GM19467 (cell line): ENCODE measurements around the gene CKAP5.

ENCODE experiments used
- ATAC-seq: cut with Tn5 transposase; IDR thresholded peaks from one replicate; pipeline ENCODE4 v1.9.1; 2021; ENCODE audit warnings: mild to moderate bottlenecking, moderate library complexity; ENCODE audit not compliant: unreplicated experiment

CKAP5 gene

DNA sequence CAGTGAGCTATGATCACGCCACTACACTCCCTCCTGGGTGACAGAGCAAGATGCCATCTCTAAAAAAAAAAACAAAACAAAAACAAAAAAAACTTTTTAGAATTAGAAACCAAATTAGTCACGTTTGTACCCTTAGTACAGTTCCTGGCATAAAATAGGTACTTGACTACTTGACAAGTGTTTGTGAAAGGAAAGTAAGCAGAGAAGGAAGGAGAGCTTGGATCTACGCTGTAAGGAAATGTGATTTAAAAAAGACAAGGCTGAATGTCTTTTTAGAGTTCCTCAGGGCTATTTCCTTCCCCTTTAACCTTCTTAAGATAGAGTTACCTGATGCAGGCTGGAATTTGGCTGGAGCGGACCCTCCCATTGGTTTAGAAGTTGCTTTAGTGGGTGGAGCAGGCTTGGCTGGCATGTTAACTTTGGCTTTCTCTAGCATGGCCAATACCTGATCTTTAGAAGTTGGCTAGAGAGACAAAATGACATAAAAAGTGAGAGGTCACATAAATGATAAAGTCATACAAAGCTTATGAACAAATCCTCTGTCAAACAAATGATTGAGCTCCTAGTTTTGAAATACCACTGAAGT lies 76.4 kb downstream of the CKAP5 start:
- no peak for ATAC-seq

DNA sequence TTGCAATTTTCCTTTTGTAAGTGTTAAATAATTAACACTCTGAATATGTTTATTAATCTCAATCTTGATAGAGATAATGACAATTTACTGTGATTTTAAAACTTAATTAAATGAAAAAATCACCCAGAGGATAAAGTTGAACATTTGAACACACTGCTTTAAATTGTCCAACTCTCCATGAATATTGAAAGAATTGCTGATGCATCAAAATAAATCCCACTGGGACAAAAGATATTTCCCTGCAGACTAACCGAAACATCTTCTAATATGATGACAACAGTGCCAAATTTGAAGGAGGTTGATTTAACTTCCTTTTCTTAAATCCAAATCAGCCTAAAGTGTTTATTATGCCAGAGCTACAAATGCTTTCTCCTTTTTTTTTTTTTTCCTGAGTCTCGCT lies 79.4 kb downstream of the CKAP5 start:
- ATAC-seq, result no peak

DNA sequence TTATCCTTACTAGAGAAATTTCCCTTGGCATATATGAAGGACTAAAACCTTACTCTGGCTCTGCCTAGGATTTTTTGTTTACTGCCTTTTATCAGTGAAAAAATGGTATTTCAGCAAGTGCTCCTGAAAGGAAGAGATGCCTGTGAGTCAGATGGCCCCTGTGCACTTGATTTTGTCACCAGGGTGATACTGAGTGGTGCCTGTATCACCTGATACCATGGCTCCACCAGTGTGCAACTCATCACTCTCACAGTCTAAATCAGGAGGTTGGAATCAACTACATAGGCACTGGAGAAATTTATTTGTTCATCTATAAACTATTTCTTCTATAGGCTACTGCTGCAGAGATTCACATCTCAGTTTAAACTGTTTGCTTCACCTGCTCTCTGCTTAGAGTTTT lies 83.8 kb downstream of the CKAP5 start:
- no peak for ATAC-seq

DNA sequence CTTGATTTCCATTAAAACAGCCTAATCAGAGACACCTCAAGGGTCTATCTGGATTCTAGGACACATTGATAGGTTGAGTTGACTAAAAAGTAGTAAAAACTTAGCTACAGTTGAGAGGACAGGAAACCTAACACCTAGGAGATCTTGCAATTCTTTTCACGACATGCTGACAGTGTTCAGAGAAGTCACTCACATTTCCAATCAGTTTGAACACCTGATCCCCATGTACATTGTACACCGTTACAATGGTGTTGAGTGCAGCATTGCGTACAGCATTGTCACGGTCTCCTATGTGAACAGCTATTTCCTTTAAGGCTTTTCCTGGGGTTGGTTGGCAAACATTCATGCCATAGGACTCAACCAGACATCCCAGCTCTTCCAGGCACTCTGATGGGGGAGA lies 84.3 kb downstream of the CKAP5 start:
- no peak for ATAC-seq

DNA sequence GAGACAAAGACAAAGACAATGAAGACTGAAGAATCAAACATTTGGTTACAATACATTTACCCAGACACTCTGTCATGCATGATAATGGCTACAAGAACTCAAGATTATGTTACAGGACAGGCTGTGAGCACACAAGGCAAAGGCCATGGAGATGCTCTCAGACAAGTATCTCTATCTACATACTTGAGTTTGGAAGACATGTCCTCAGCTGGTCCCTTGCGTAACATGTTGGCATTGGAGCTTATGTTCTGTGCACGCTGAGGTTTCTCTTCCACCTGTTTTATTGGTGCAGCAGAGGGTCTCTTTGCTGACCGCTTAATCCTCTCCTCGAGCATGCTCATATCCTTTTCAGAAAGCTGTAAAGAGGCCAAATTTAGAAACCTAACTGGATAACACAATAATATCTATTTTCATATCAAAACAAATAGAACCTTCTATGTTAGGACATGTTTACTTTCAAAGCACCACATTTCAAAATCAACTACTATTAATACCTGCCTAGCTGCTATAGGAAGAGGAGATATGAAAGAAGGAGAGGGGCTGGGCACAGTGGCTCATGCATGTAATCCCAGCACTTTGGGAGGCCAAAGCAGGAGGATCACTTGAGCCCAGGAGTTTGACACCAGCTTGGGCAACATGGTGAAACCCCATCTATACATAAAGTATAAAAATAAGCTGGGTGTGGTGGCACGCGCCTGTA lies 85.5 kb downstream of the CKAP5 start:
- no peak for ATAC-seq

DNA sequence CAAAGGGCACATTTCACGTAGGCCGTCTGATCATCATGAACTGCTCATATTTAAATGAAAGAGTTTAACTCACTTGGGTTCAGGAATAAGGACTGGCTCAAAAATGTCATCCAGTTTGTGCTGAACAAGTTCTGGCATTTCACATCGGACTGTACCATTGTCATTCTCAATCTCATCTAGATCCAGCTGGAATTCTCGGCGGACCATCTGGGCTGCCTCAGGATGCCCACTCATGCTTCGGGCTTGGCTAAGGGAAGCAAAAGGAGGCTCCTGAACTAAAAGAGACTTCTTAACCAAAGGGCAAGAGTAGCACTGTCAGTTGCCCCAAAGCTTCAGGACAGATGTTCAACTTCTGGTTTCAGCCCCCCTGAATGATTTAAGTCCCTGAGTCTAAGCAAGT lies 86.9 kb downstream of the CKAP5 start:
- ATAC-seq, result no peak

GRCh38 chr11:46755962-46756361 lies 90.1 kb downstream of the CKAP5 start:
- ATAC-seq, result no peak

DNA sequence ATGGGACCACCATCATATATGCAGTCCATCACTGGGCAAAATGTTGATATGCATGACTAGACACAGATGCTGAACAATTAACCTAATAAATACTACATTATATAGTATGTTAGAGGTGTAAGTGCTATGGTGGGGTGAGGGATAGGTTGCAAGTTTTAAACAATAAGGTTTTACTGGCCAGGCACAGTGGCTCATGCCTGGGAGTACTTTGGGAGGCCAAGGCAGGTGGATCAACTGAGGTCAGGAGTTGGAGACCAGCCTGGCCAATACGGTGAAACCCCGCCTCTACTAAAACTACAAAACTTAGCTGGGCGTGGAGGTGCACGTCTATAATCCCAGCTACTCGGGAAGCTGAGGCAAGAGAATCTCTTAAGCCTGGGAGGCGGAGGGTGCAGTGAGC lies 98.9 kb downstream of the CKAP5 start:
- ATAC-seq, result no peak

- ATAC-seq, result no peak
Measured at GRCh38 chr11:46745995-46746394, 100.1 kb downstream of the CKAP5 start.

DNA sequence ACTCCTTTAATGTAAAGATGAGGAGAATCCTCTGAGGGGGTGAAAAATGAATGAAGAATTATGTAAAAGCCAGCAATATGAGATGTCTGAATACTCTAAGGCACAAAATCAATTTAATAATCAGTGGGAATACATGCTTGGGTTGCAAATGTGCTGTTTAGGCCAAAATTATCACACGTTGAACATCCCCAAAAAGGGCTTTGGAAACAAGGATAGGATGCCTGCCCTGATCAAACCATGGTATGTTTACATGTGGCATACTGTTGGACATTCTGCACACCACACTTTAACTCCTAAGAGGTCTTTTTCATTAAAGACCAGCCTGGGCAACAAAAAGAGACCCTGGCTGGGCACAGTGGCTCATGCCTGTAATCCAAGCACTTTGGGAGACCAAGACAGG lies 100.8 kb downstream of the CKAP5 start:
- ATAC-seq, result no peak

DNA sequence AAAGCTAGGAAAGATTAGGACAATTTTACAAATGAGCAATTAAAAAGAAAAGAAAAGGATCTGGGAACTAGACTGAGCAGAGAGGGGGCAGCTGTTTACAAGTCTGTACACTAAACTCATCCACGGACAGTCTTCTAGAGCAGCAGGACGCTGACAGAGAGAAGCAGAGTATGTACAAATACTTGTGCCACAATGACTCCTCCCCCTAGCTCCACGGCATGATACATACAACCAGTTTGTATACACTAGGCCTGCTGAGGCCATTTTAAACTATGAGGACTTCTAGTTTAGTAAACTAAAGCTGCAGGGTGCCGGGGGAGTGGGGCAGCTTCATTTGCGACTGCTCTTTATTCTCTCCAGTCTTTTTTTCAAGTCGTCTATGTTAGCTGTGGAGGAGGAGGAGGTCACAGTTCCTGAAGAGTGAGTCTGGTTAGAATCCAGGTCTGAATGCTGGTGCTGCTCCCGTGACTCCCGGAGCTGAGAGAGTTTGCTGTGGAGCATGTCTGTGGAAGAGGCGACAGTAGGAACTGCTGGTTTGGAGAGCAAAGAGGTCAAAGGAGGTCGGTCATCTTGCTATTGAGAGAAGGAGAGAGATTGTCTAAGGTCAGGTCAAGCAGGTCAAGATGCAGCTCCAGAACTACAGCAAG lies 102.3 kb downstream of the CKAP5 start:
- ATAC-seq, result no peak

DNA sequence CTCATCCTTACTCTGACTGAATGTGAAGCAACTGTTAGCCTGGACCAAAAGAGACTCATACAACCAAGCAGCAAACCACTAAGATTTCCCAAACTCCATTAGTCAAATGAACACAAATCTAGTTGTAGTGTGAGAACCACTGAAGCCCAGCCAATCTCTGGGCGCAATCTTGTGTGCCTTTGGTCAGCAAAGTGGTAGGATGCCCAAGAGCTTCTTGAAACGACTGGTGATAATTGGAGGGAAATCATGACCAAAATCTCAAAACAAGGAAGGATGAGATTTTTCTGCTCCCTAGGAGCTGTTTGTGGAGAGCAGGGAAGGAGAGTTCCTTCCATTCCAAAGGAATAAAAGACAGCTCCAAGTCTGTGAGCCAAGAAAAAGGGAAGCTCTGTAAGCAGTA lies 103.0 kb downstream of the CKAP5 start:
- ATAC-seq, result no peak

- no peak for ATAC-seq
Measured at GRCh38 chr11:46741600-46742484, 104.2 kb downstream of the CKAP5 start.

- ATAC-seq, result no peak
Measured at GRCh38 chr11:46738887-46739286, 107.2 kb downstream of the CKAP5 start.

- ATAC-seq, result no peak
Measured at GRCh38 chr11:46737699-46738098, 108.4 kb downstream of the CKAP5 start.

DNA sequence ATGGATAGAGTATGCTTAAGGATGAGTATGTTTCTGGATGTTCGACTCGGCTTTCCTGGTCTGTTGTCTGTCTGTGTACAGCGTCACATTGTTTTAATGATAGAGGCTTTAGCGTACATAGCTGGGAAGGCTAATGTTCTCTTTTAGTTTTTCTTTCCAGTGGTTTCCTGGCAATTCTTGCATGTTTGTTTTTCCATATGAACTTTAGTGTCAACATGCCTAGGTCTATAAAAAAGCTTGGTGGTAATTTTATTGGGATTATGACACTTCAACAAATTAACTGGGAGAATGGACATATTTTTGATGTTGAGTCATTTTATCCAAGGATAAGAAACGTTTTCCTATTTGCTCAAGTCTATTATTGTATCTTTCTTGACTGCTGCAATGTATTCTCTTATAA lies 109.5 kb downstream of the CKAP5 start:
- ATAC-seq, result no peak

GRCh38 chr11:46736146-46736545 lies 109.9 kb downstream of the CKAP5 start:
- no peak for ATAC-seq

- no peak for ATAC-seq
Measured at GRCh38 chr11:46733234-46733633, 112.8 kb downstream of the CKAP5 start.

DNA sequence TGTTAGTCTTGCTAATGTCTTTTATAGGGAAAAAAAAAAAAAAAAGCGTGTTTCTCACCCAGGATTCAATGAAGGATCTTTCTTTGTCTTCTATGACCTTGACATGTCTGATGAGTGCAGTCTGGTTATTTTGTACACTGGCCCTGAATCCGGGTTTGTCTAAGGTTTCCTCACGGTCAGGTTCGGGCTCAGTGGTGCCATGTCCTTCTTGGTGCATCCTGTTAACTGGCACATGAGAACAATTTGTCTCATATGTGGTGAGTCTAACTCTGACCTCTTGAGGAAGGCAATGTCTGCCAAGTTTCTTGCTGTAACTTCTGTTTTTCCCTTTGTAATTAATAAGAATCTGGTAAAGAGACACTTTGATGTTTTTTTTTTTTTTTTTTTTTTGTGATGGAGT lies 114.5 kb downstream of the CKAP5 start:
- ATAC-seq, result no peak

GRCh38 chr11:46729110-46730027 lies 116.7 kb downstream of the CKAP5 start:
- ATAC-seq, result no peak
